ENCODE measurements around the gene MFAP5. TPM values are rescaled to one million over a fixed set of nuclear protein-coding genes. Genes with fewer than 3 reads are reported as not detected.
"Not testable (repeated sequence)": the region's sequence is repeated elsewhere in the genome, so short reads cannot be mapped to it uniquely, and the experiment has no call there.

MFAP5 gene
- total RNA-seq, 1 donor from 2014 or later = not detected

- peak in 1 of 2 donors; percentile 63 for DNase-seq (ENCODE audit: low read depth in 2 of 2)
Measured at GRCh38 chr12:8675591-8676036, 13.0 kb upstream of the MFAP5 start.

- no peak for DNase-seq (ENCODE audit: low read depth in 2 of 2)
Measured at GRCh38 chr12:8672381-8672780, 9.8 kb upstream of the MFAP5 start.

GRCh38 chr12:8668441-8668840 lies 5.8 kb upstream of the MFAP5 start:
- DNase-seq (ENCODE audit: low read depth in 2 of 2) = no peak

- no peak for DNase-seq (ENCODE audit: low read depth in 2 of 2)
Measured at GRCh38 chr12:8667270-8667669, 4.6 kb upstream of the MFAP5 start.

- no peak for DNase-seq (ENCODE audit: low read depth in 2 of 2)
Measured at GRCh38 chr12:8665759-8666158, 3.1 kb upstream of the MFAP5 start.

GRCh38 chr12:8664228-8664913 lies 1.7 kb upstream of the MFAP5 start:
- DNase-seq (ENCODE audit: low read depth in 2 of 2) = no peak

GRCh38 chr12:8661751-8662150 lies 875 bp downstream of the MFAP5 start:
- DNase-seq (ENCODE audit: low read depth in 2 of 2) = no peak

- DNase-seq (ENCODE audit: low read depth in 2 of 2) = no peak
Measured at GRCh38 chr12:8661016-8661415, 1.6 kb downstream of the MFAP5 start.

- DNase-seq (ENCODE audit: low read depth in 2 of 2) = no peak
Measured at GRCh38 chr12:8658346-8658745, 4.3 kb downstream of the MFAP5 start.

GRCh38 chr12:8655421-8655820 lies 7.2 kb downstream of the MFAP5 start:
- DNase-seq (ENCODE audit: low read depth in 2 of 2) = no peak

GRCh38 chr12:8648576-8649205 lies 13.9 kb downstream of the MFAP5 start:
- DNase-seq (ENCODE audit: low read depth in 2 of 2) = no peak

- no peak for DNase-seq (ENCODE audit: low read depth in 2 of 2)
Measured at GRCh38 chr12:8647968-8648367, 14.7 kb downstream of the MFAP5 start.

GRCh38 chr12:8644345-8645248 lies 18.0 kb downstream of the MFAP5 start:
- no peak for DNase-seq (ENCODE audit: low read depth in 2 of 2)

- DNase-seq (ENCODE audit: low read depth in 2 of 2) = no peak
Measured at GRCh38 chr12:8642775-8643174, 19.9 kb downstream of the MFAP5 start.

GRCh38 chr12:8639936-8640335 lies 22.7 kb downstream of the MFAP5 start:
- DNase-seq (ENCODE audit: low read depth in 2 of 2) = no peak

GRCh38 chr12:8638951-8639350 lies 23.7 kb downstream of the MFAP5 start:
- DNase-seq (ENCODE audit: low read depth in 2 of 2) = no peak

GRCh38 chr12:8637666-8638065 lies 25.0 kb downstream of the MFAP5 start:
- DNase-seq (ENCODE audit: low read depth in 2 of 2) = no peak

- DNase-seq (ENCODE audit: low read depth in 2 of 2) = no peak
Measured at GRCh38 chr12:8637244-8637643, 25.4 kb downstream of the MFAP5 start.

GRCh38 chr12:8636581-8636980 lies 26.0 kb downstream of the MFAP5 start:
- DNase-seq (ENCODE audit: low read depth in 2 of 2) = no peak

GRCh38 chr12:8636007-8636346 lies 26.6 kb downstream of the MFAP5 start:
- not testable (repeated sequence) for DNase-seq (ENCODE audit: low read depth in 2 of 2)

- not testable (repeated sequence) for DNase-seq (ENCODE audit: low read depth in 2 of 2)
Measured at GRCh38 chr12:8635342-8636006, 27.2 kb downstream of the MFAP5 start.

- no peak for DNase-seq (ENCODE audit: low read depth in 2 of 2)
Measured at GRCh38 chr12:8630131-8630530, 32.5 kb downstream of the MFAP5 start.
